GM19468 (cell line): Measurements from ENCODE around the gene CD3G.
"Not testable (repeated sequence)": the region's sequence is repeated elsewhere in the genome, so short reads cannot be mapped to it uniquely, and the experiment has no call there.

Experiments
- ATAC-seq: cut with Tn5 transposase; IDR thresholded peaks from one replicate; pipeline ENCODE4 v1.9.1; 2021; ENCODE audit warnings: mild to moderate bottlenecking, moderate library complexity, moderate number of reproducible peaks; ENCODE audit not compliant: unreplicated experiment; ENCODE audit errors: extremely low read depth

The CD3G gene

GRCh38 chr11:118343981-118344515 lies at the start of gene CD3G:
CD3G (plus strand) TSS chr11:118344344; CDS start chr11:118344424, 80 bp downstream.
- ATAC-seq, result no peak

- ATAC-seq, result no peak
Measured at GRCh38 chr11:118295199-118295598, 48.9 kb upstream of the CD3G start.

DNA sequence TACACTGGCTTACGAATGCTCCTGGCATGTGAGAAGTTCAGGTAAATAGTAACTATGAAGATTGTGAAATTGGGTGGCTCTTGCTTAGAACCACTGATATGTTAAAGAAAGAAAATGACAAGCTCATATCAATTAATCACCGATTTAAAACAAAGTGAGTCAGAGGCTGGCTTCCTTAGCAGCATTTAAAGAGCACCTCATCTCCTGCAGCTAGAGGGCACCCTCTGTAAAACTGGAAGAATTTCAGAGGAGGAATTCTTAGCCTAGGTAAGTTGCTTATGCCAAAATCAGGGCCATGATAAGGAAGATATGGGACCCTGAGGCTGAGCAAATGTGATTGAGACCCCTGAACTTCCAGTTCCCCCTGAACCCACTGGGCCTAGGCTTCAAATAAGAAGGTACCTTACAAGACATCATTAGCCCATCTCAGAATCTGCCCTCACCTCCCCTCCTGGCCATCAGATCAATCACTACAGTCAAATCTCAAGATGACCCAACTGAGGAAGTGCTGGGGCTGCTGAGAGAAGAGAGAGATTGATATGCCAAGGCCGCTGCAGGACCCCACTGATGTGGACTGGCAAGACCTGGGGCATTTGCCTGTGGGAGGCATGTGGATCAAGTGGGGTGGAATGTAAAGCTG lies 48.2 kb upstream of the CD3G start:
- no peak for ATAC-seq

GRCh38 chr11:118301600-118302195 lies 42.4 kb upstream of the CD3G start:
- no peak for ATAC-seq

DNA sequence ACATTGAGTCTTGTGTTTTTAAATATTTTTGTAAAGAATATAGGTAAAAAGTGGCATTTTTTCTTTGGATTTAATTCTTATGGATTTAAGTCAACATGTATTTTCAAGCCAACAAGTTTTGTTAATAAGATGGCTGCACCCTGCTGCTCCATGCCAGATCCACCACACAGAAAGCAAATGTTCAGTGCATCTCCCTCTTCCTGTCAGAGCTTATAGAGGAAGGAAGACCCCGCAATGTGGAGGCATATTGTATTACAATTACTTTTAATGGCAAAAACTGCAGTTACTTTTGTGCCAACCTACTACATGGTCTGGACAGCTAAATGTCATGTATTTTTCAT lies 39.9 kb upstream of the CD3G start:
- no peak for ATAC-seq

DNA sequence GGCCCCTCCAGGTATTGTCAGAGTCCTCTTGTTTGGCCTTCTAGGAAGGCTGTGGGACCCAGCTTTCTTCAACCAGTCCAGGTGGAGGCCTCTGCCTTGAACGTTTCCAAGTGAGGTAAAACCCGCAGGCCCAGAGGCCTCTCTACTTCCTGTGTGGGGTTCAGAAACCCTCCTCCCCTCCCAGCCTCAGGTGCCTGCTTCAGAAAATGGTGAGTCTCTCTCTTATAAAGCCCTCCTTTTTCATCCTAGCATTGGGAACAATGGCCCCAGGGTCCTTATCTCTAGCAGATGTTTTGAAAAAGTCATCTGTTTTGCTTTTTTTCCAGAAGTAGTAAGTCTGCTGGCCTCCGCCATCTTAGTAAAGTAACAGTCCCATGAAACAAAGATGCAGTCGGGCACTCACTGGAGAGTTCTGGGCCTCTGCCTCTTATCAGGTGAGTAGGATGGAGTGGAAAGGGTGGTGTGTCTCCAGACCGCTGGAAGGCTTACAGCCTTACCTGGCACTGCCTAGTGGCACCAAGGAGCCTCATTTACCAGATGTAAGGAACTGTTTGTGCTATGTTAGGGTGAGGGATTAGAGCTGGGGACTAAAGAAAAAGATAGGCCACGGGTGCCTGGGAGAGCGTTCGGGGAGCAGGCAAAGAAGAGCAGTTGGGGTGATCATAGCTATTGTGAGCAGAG lies 39.4 kb upstream of the CD3G start, which contains the start of gene CD3E:
Gene CD3E (plus strand): TSS at position 163 of the 681 bp plus-strand sequence. CDS start 223 bp downstream, at position 386.
- no peak for ATAC-seq

- ATAC-seq, result no peak
Measured at GRCh38 chr11:118305726-118306125, 38.4 kb upstream of the CD3G start.

DNA sequence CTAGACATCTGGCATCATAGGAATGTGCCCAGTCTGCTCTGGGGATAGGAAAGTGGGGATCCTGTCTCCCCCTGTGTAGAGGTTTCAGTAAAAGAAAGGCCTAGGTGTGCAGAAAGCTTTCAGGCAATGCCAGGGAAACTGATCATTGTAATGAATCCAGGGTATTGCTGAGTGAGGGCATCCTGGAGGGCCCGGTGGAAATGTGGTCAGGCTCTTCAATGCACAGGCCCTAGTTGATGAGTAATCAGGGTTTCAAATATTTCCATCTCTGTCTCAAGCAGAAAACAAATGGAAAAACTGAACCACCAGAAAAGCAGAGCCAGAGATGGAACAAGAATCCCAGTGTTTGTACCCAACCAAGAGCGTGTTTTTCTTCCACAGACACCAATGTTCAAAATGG lies 37.6 kb upstream of the CD3G start:
- ATAC-seq, result no peak

GRCh38 chr11:118308995-118309528 lies 35.1 kb upstream of the CD3G start:
- not testable (repeated sequence) for ATAC-seq

GRCh38 chr11:118310271-118310670 lies 33.9 kb upstream of the CD3G start:
- ATAC-seq, result no peak

- no peak for ATAC-seq
Measured at GRCh38 chr11:118310781-118311485, 33.2 kb upstream of the CD3G start.

DNA sequence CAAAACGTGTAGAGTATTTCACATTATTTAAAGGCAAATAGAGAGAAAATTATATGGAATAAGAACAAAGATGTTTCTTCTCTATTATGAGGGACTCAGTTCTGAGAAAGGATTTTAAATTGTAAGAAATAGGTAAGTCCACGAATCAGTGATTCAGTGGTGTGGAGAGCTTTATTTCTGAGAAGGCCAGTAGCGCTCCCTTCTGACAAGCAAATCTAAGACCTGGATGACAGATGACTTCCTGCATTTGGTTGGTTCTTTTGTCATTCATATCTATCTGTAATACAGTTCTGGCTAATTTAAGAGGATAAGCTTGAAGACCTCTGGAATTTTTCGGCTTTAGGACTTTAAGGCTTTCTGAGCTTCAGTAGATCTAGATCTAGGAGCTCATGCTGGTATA lies 32.6 kb upstream of the CD3G start:
- ATAC-seq, result no peak

- no peak for ATAC-seq
Measured at GRCh38 chr11:118312328-118312727, 31.8 kb upstream of the CD3G start.

DNA sequence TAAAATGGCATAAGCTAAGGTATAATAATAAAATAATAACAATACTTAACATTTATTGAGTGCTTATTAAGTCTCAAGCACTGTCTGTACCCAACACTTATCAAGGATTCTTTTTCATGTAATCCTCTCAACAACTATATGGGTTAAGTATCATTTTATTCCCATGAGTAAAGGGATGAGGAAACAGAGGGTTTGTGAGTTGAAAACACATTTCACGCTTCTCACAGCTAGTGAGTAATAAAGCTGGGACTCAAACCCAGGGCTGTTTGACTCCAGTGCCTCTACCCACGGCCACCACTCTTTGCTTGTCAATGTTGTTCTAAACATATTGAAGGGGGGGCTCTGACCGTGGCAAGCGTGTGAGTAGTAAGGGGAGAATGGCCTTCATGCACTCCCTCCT lies 30.9 kb upstream of the CD3G start:
- no peak for ATAC-seq

GRCh38 chr11:118314988-118315411 lies 29.1 kb upstream of the CD3G start:
- no peak for ATAC-seq

GRCh38 chr11:118318124-118318523 lies 26.0 kb upstream of the CD3G start:
- ATAC-seq, result no peak

DNA sequence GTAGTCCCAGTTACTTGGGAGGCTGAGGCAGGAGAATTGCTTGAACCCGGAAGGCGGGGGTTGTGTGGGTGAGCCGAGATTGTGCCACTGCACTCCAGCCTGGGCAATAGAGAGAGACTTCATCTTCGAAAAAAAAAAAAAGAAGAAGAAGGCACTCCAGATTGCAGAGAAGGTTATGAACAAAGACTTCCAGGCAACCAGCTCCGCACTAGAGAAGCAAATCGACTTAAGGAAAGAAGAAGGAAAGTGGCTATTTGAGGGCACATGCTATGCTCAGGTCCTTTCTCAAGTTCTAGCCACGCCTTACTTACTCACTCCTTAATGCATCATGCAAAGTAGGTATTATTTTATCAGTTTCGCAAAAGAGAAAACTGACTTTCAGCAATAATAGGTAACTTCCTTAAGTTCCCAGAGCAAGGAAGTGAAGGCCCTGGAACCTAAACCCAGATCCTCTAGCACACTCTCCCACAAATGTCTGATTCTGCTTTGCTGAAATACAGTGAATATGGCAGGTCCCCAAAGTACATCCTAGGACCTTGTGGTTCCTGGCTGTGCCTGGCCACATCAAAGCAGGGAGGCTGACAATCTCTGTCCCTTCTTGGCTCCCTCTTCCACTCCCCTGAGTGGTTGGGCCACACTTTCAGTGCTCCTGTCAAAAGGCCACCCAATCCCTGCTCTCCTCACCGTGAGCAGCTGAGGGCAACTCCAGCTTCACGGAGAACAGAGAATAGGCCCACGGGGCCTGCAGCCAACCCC lies 25.4 kb upstream of the CD3G start:
- ATAC-seq, result no peak

GRCh38 chr11:118319337-118319707 lies 24.8 kb upstream of the CD3G start:
- no peak for ATAC-seq

GRCh38 chr11:118320515-118320914 lies 23.6 kb upstream of the CD3G start:
- ATAC-seq, result no peak
